ENCODE measurements around the gene HPDL. TPM values are rescaled to one million over a fixed set of nuclear protein-coding genes. Genes with fewer than 3 reads are reported as not detected.

Gene HPDL
- total and polyA plus RNA-seq, 2 of the 8 experiments (the other 6 are each of a cell fraction or from before 2014, with no cell fraction given), result 58.5 to 62.7 TPM

DNA sequence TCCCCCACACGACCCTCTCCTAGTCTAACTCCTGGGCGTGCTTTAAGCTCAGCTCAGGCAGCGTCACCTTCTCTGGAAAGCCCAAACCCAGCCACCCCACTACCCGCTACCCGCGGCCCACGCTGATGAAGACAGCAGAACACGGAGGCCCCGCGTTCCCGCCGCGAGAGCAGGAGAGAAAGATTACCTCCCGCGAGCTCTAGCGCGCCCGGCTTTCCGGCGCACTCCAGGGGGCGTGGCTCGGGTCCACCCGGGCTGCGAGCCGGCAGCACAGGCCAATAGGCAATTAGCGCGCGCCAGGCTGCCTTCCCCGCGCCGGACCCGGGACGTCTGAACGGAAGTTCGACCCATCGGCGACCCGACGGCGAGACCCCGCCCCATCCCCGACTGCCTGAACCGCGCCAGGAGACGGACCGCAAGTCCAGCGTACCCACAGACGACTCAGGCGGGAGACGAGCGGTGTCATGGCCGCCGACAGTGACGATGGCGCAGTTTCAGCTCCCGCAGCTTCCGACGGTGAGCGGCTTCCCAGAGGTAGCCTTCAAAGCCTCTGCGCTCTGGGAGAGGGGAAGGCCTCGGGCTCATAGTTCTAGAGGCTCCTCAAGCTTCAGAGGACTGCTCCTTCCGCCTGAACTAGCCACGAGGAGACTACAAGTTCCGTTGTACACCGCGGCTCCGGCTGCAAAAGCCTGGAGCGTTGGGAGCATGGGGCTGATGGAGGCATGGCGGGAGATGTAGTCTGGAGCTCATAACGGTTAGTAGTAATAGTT, 13.3 kb downstream of the HPDL start, which contains the start of the genes MUTYH and TOE1 (continued):
- TF ChIP-seq POU5F1 (IDR thresholded peaks at IDR 0.05; ENCODE audit: low read depth, low read length), result no peak
- TF ChIP-seq, protein P1, sequence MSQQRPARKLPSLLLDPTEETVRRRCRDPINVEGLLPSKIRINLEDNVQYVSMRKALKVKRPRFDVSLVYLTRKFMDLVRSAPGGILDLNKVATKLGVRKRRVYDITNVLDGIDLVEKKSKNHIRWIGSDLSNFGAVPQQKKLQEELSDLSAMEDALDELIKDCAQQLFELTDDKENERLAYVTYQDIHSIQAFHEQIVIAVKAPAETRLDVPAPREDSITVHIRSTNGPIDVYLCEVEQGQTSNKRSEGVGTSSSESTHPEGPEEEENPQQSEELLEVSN (IDR thresholded peaks at IDR 0.05), result peak; percentile 74
- no peak for TF ChIP-seq EZH2 (IDR thresholded peaks at IDR 0.05; ENCODE audit: low read depth, low read length, severe bottlenecking)
- no peak for TF ChIP-seq CEBPB (IDR thresholded peaks at IDR 0.05; ENCODE audit: low read depth, low read length)
- TF ChIP-seq NRF1 (IDR thresholded peaks at IDR 0.05; ENCODE audit: low read depth, low read length), result no peak
- TF ChIP-seq, protein P2, sequence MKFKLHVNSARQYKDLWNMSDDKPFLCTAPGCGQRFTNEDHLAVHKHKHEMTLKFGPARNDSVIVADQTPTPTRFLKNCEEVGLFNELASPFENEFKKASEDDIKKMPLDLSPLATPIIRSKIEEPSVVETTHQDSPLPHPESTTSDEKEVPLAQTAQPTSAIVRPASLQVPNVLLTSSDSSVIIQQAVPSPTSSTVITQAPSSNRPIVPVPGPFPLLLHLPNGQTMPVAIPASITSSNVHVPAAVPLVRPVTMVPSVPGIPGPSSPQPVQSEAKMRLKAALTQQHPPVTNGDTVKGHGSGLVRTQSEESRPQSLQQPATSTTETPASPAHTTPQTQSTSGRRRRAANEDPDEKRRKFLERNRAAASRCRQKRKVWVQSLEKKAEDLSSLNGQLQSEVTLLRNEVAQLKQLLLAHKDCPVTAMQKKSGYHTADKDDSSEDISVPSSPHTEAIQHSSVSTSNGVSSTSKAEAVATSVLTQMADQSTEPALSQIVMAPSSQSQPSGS (IDR thresholded peaks at IDR 0.05; ENCODE audit: low read length), result no peak
- peak; percentile 87 for TF ChIP-seq TBP (IDR thresholded peaks at IDR 0.05; ENCODE audit: low read depth, low read length)
- peak; percentile 90 for TF ChIP-seq TAF7 (optimal IDR thresholded peaks at IDR 0.05; ENCODE audit: borderline replicate concordance, low read depth, low read length)
- peak; percentile 12 for TF ChIP-seq SIRT6 (IDR thresholded peaks at IDR 0.05; ENCODE audit: low read length)
- TF ChIP-seq RXRA (IDR thresholded peaks at IDR 0.05; ENCODE audit: insufficient read depth, low read depth, low read length), result no peak
- TF ChIP-seq ASH2L (IDR thresholded peaks at IDR 0.05; ENCODE audit: low read length), result peak; percentile 83
- no peak for TF ChIP-seq TCF12 (IDR thresholded peaks at IDR 0.05; ENCODE audit: low read depth, low read length)
- TF ChIP-seq SP2 (IDR thresholded peaks at IDR 0.05; ENCODE audit: low read length), result no peak
- 0 out of 2 replicates have a peak, but pooled peaks have one; percentile 10 for TF ChIP-seq TEAD4 (IDR thresholded peaks at IDR 0.05; ENCODE audit: low read depth, low read length)
- TF ChIP-seq YY1 (IDR thresholded peaks at IDR 0.05; ENCODE audit: low read depth, low read length), result peak; percentile 95
- peak; percentile 84 for TF ChIP-seq SIX5 (IDR thresholded peaks at IDR 0.05; ENCODE audit: low read depth, low read length)
- TF ChIP-seq SRF (IDR thresholded peaks at IDR 0.05; ENCODE audit: low read depth, low read length), result no peak
- TF ChIP-seq CBX8 (IDR thresholded peaks at IDR 0.05; ENCODE audit: borderline replicate concordance, low read depth, low read length), result no peak
- no peak for TF ChIP-seq SUZ12 (IDR thresholded peaks at IDR 0.05; ENCODE audit: low read length)
- no peak for TF ChIP-seq JUN (IDR thresholded peaks at IDR 0.05; ENCODE audit: low read depth, low read length)
- no peak for TF ChIP-seq ZNF274 (IDR thresholded peaks at IDR 0.05; ENCODE audit: borderline replicate concordance, extremely low read depth, low read length)
- TF ChIP-seq, protein P3, sequence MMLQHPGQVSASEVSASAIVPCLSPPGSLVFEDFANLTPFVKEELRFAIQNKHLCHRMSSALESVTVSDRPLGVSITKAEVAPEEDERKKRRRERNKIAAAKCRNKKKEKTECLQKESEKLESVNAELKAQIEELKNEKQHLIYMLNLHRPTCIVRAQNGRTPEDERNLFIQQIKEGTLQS (IDR thresholded peaks at IDR 0.05; ENCODE audit: insufficient read depth, low read depth, low read length), result no peak
- no peak for TF ChIP-seq FOSL1 (IDR thresholded peaks at IDR 0.05; ENCODE audit: insufficient read depth, low read depth, low read length)

Measured in H1 (cell line).